GM23338 (cell line): ENCODE results near the gene CORO2A. TPM values are rescaled to one million over a fixed set of nuclear protein-coding genes. Genes with fewer than 3 reads are reported as not detected.
A peak's percentile ranks its signal among the peaks of the same experiment; 100 is the strongest.

Source experiments
- ATAC-seq: fragments of 200-7000 bp; cut with Tn5 transposase; 3 replicates; pipeline ENCODE4 v1.9.1; 2020
- DNase-seq: peaks from one replicate; pipeline ENCODE4 v3.0.0-alpha.2; 2015; ENCODE audit warnings: low spot score
- H2AFZ ChIP-seq: fragments of 200-600 bp; sonication (generic); 2 replicates; pipeline ENCODE4 v1.8.0; 2016; ENCODE audit warnings: antibody characterized with exemption, mild to moderate bottlenecking, moderate library complexity
- H3F3A ChIP-seq: fragments of 200-600 bp; sonication (generic); replicated peaks from 2 replicates; pipeline ENCODE4 v1.8.0; 2017; ENCODE audit warnings: antibody characterized with exemption, mixed run types, low read depth
- H3K27ac ChIP-seq: fragments of 200-600 bp; sonication (generic); 2 replicates; pipeline ENCODE4 v1.6.1; 2016; ENCODE audit warnings: low read depth
- H3K27me3 ChIP-seq: fragments of 200-600 bp; sonication (generic); 2 replicates; pipeline ENCODE4 v1.8.0; 2016; ENCODE audit warnings: mild to moderate bottlenecking, mixed run types, moderate library complexity; ENCODE audit not compliant: insufficient read depth
- H3K36me3 ChIP-seq: fragments of 200-600 bp; sonication (generic); 2 replicates; pipeline ENCODE4 v1.8.0; 2016; ENCODE audit warnings: mild to moderate bottlenecking; ENCODE audit not compliant: insufficient read depth
- H3K4me1 ChIP-seq: fragments of 200-600 bp; sonication (generic); 2 replicates; pipeline ENCODE4 v1.8.0; 2016; ENCODE audit warnings: mild to moderate bottlenecking, moderate library complexity; ENCODE audit not compliant: insufficient read depth
- H3K4me2 ChIP-seq: fragments of 200-600 bp; sonication (generic); 2 replicates; pipeline ENCODE4 v1.7.1; 2017; ENCODE audit warnings: mixed run types
- H3K4me3 ChIP-seq: fragments of 200-600 bp; sonication (generic); 2 replicates; pipeline ENCODE4 v1.6.1; 2016; ENCODE audit warnings: mixed run types
- H3K79me2 ChIP-seq: fragments of 200-600 bp; sonication (generic); replicated peaks from 2 replicates; pipeline ENCODE4 v1.8.0; 2017; ENCODE audit warnings: mild to moderate bottlenecking; ENCODE audit not compliant: insufficient read depth
- H3K9me2 ChIP-seq: fragments of 200-600 bp; sonication (generic); 2 replicates; pipeline ENCODE4 v1.8.0; 2017; ENCODE audit not compliant: insufficient read depth
- H4K20me1 ChIP-seq: fragments of 200-600 bp; sonication (generic); replicated peaks from 2 replicates; pipeline ENCODE4 v1.8.0; 2017; ENCODE audit warnings: mild to moderate bottlenecking; ENCODE audit not compliant: insufficient read depth
- H3K27ac Mint-ChIP-seq: 2 replicates; pipeline ENCODE4 v1.8.0; 2020; ENCODE audit warnings: inconsistent platforms, mild to moderate bottlenecking, moderate library complexity, mixed read lengths
- H3K27me3 Mint-ChIP-seq: 3 replicates; pipeline ENCODE4 v1.8.0; 2022; ENCODE audit warnings: low read depth, mild to moderate bottlenecking, moderate library complexity, mixed read lengths, inconsistent platforms; ENCODE audit not compliant: insufficient read depth, poor library complexity
- H3K36me3 Mint-ChIP-seq: 3 replicates; pipeline ENCODE4 v1.8.0; 2021; ENCODE audit warnings: low read depth, mild to moderate bottlenecking, inconsistent platforms, moderate library complexity, mixed read lengths
- H3K4me1 Mint-ChIP-seq: 3 replicates; pipeline ENCODE4 v1.8.0; 2020; ENCODE audit warnings: mild to moderate bottlenecking, inconsistent platforms, mixed read lengths
- H3K4me3 Mint-ChIP-seq: 3 replicates; pipeline ENCODE4 v1.8.0; 2021; ENCODE audit warnings: moderate library complexity, mild to moderate bottlenecking, inconsistent platforms, mixed read lengths
- H3K9me3 Mint-ChIP-seq: 3 replicates; pipeline ENCODE4 v1.8.0; 2020; ENCODE audit warnings: moderate library complexity, mild to moderate bottlenecking, inconsistent platforms, mixed read lengths
- CTCF ChIP-seq, 2 experiments: fragments of 200-600 bp in 1 of 2; sonication (generic) in 1 of 2; conservative IDR thresholded peaks; 2 replicates each; pipeline versions ENCODE4 v1.5.1 to v1.6.1; 2016 to 2017; ENCODE audit warnings: antibody characterized with exemption in 2 of 2, low read depth in 2 of 2, mild to moderate bottlenecking in 2 of 2, moderate library complexity in 1 of 2
- EZH2 ChIP-seq: fragments of 200-600 bp; sonication (generic); IDR thresholded peaks from one replicate; pipeline ENCODE4 v1.8.0; 2017; ENCODE audit warnings: antibody characterized with exemption, mild to moderate bottlenecking, low read depth; ENCODE audit not compliant: unreplicated experiment
- NANOG ChIP-seq: IDR thresholded peaks from 2 replicates; pipeline ENCODE4 v1.6.1; 2016; ENCODE audit warnings: antibody characterized with exemption, borderline replicate concordance
- POLR2AphosphoS5 ChIP-seq: IDR thresholded peaks from 2 replicates; pipeline ENCODE4 v1.6.1; 2016; ENCODE audit warnings: antibody characterized with exemption, low read depth
- REST ChIP-seq: IDR thresholded peaks from one replicate; pipeline ENCODE4 v1.6.1; 2018; ENCODE audit warnings: antibody characterized with exemption; ENCODE audit not compliant: unreplicated experiment
- STAT1 ChIP-seq: IDR thresholded peaks from one replicate; pipeline ENCODE4 v1.6.1; 2016; ENCODE audit warnings: antibody characterized with exemption; ENCODE audit not compliant: unreplicated experiment
- ZNF114 ChIP-seq: fragments of 250-450 bp; sonication (Bioruptor Pico); IDR thresholded peaks from 2 replicates; pipeline ENCODE4 v1.5.0; 2020; ENCODE audit warnings: mild to moderate bottlenecking, moderate library complexity
- ZNF331 ChIP-seq: fragments of 250-450 bp; sonication (Bioruptor Pico); IDR thresholded peaks from 2 replicates; pipeline ENCODE4 v1.5.0; 2020; ENCODE audit warnings: low read depth, mild to moderate bottlenecking, moderate library complexity
- polyA plus RNA-seq: library from polyadenylated mRNA; unstranded; fragments of >200 nt; fragmentation: Nextera tagmentation; extraction: Ambion mirVana; gene quantifications from 2 replicates; pipeline ENCODE4 v1.2.1, GENCODE V29; 2016
- total RNA-seq: library from RNA; depleted of rRNA; stranded (reverse); fragments of >200 nt; shearing (Covaris generic); gene quantifications from 2 replicates; pipeline ENCODE4 v1.2.3, GENCODE V29; 2014
- TF ChIP-seq, protein P1 (sequence below): IDR thresholded peaks from 2 replicates; pipeline ENCODE4 v1.6.1; 2016; ENCODE audit warnings: antibody characterized with exemption

Gene CORO2A
- total and polyA plus RNA-seq, 2 experiments from 2014 or later = 12.9 to 27.6 TPM

DNA sequence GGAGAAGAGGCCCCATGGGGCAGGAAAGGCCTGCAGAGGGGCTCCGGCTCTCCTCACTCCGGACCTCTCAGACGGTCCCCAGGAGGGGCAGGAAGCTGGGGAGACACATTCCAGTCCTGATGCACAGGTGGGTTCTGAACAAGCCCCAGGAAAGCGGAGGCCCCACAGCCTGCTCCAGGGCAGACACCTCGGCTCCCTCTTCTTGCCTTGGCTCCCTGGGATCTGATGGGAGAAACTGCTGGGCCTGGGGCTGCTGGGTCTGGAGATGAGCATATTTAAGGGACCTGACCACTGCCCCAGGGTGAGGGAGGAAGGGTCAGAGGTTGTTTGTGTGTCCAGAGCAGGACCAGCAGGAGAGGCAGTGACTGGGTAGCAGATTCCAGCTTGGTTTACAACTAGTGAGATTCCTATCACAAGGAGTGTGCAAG, 1.2 kb downstream of the CORO2A start (continued):
- TF ChIP-seq ZNF114 (CRISPR knock-in tag) = no peak
- TF ChIP-seq STAT1 = no peak
- no peak for TF ChIP-seq ZNF331 (CRISPR knock-in tag)
- no peak for TF ChIP-seq REST
- TF ChIP-seq, protein P1, sequence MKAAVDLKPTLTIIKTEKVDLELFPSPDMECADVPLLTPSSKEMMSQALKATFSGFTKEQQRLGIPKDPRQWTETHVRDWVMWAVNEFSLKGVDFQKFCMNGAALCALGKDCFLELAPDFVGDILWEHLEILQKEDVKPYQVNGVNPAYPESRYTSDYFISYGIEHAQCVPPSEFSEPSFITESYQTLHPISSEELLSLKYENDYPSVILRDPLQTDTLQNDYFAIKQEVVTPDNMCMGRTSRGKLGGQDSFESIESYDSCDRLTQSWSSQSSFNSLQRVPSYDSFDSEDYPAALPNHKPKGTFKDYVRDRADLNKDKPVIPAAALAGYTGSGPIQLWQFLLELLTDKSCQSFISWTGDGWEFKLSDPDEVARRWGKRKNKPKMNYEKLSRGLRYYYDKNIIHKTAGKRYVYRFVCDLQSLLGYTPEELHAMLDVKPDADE = no peak
- TF ChIP-seq CTCF (conservative IDR thresholded peaks at IDR 0.05; ENCODE audit: low read depth in 2 of 2) = no peak

DNA sequence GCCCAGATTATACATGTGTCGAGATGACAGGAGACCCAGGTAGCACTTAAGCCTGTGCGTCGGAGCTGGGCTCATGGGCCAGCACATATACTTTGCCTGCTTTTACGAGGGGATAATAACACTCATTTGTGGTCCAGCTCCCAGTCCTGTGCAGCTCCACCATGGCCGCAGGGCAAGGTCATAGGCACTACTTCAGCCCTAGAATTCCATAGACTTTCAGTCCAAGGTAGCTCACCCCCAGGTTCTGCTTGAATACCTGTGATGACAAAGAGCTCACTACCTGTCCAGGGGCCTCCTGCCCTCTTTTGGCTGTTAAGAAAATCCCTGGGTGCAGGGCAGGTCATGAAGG, 1.7 kb downstream of the CORO2A start:
- Mint-ChIP-seq H3K9me3 (no peaks in the 10 kb centered on the region; the same call in 2 of the 3 replicates), H3K27ac (no peak overlapping the region), H3K27me3 (peaks cover 22% of the 10 kb centered on the region), H3K36me3 (no peaks in the 10 kb centered on the region), H3K4me3 (peak overlapping the region; percentile 43; the same call in 1 of the 3 replicates), H3K4me1 (peaks cover 32% of the 10 kb centered on the region)
- H3K4me1 ChIP-seq = peaks cover 18% of the 10 kb centered on the region
- H3F3A ChIP-seq = peaks cover 3% of the 10 kb centered on the region; the same call in 1 of the 2 replicates
- H3K9me2 ChIP-seq = no peaks in the 10 kb centered on the region
- no peaks in the 10 kb centered on the region; the same call in 1 of the 2 replicates for H4K20me1 ChIP-seq
- H3K36me3 ChIP-seq = no peaks in the 10 kb centered on the region
- H3K27ac ChIP-seq = no peak overlapping the region
- H3K79me2 ChIP-seq = peaks cover 39% of the 10 kb centered on the region
- H3K4me3 ChIP-seq = peak overlapping the region; percentile 86
- H3K27me3 ChIP-seq = no peaks in the 10 kb centered on the region
- no peak overlapping the region for H2AFZ ChIP-seq
- ATAC-seq = no peak
- peak overlapping the region; percentile 91 for H3K4me2 ChIP-seq
- DNase-seq = no peak
- no peak for TF ChIP-seq CTCF (conservative IDR thresholded peaks at IDR 0.05; ENCODE audit: low read depth in 2 of 2)
- no peak for TF ChIP-seq POLR2AphosphoS5
- no peak for TF ChIP-seq ZNF114 (CRISPR knock-in tag)
- no peak for TF ChIP-seq NANOG
- TF ChIP-seq, protein P1 = no peak
- no peak for TF ChIP-seq EZH2
